ENCODE measurements around the gene FBXL16. TPM values are rescaled to one million over a fixed set of nuclear protein-coding genes. Genes with fewer than 3 reads are reported as not detected.
A peak's percentile ranks its signal among the peaks of the same experiment; 100 is the strongest.

The FBXL16 gene
- total RNA-seq, 1 experiment from 2014 or later: 1.3 TPM

DNA sequence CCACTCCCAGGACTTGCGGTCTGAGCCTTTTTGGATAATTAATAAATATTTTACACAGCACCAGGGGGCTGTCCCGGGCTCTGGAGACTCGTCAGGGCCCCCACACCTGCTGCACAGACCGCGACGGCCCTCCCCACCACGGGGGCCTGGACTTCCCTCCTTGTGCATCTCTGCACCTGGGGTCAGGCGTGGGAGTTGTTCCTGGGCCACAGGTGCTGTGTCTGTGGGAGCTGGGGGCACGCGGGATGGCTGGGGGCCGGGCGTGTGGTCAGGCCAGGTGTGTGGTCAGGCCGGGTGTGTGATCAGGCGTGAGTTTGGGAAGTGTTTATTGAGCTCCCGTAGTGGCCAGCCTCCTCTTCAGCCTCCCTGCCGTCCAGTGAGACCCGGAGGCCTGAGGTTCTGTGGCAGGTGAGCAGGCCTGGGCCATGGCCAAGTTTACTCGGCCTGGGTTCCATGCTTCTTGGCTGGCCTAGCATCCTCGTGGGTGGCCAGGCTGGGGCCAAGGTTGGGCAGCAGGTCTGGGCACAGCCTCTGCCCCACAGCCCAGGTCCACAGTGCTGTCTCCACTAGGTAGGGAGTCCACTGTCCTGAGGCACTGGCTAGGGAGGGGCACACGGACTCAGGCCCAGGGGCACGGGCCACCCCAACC, 27.3 kb downstream of the FBXL16 start:
- TF ChIP-seq, protein P1, sequence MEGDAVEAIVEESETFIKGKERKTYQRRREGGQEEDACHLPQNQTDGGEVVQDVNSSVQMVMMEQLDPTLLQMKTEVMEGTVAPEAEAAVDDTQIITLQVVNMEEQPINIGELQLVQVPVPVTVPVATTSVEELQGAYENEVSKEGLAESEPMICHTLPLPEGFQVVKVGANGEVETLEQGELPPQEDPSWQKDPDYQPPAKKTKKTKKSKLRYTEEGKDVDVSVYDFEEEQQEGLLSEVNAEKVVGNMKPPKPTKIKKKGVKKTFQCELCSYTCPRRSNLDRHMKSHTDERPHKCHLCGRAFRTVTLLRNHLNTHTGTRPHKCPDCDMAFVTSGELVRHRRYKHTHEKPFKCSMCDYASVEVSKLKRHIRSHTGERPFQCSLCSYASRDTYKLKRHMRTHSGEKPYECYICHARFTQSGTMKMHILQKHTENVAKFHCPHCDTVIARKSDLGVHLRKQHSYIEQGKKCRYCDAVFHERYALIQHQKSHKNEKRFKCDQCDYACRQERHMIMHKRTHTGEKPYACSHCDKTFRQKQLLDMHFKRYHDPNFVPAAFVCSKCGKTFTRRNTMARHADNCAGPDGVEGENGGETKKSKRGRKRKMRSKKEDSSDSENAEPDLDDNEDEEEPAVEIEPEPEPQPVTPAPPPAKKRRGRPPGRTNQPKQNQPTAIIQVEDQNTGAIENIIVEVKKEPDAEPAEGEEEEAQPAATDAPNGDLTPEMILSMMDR (IDR thresholded peaks at IDR 0.05; ENCODE audit: unreplicated experiment): no peak
- intact Hi-C loops (cut with micrococcal nuclease; ENCODE audit: unreplicated experiment): no loop called here
- CTCF ChIA-PET: no interaction called here

DNA sequence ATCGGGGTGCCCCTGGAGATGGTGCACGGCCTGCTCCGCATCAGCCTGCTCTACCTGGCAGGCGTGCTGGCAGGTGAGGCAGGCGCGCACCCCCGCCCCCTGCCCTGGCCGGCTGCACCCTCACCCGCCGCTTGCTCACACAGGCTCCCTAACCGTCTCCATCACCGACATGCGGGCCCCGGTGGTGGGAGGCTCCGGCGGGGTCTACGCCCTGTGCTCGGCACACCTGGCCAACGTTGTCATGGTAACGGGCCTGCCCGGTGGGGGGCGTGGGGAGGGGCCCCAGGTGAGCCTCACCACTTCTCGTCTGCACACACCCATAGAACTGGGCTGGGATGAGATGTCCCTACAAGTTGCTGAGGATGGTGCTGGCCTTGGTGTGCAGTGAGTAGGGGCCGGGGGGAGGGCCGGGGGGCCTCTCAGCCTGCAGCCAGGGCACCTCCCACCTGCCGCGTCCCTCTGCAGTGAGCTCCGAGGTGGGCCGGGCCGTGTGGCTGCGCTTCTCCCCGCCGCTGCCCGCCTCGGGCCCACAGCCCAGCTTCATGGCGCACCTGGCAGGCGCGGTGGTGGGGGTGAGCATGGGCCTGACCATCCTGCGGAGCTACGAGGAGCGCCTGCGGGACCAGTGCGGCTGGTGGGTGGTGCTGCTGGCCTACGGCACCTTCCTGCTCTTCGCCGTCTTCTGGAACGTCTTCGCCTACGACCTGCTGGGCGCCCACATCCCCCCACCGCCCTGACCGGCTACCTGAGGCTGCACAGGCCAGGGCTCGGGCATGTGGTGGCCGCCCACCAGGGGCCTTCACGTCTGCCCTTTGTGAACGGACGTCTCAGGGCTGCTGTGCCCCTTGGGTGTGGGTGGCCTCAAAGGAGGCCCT, 28.0 kb downstream of the FBXL16 start:
- H3K27me3 Mint-ChIP-seq (ENCODE audit: unreplicated experiment): no peaks in the 10 kb centered on the region
- H3K27ac Mint-ChIP-seq (ENCODE audit: unreplicated experiment): peak overlapping the region; percentile 12
- H3K4me1 Mint-ChIP-seq (ENCODE audit: low read depth, unreplicated experiment): peaks cover 19% of the 10 kb centered on the region
- H3K4me3 Mint-ChIP-seq (ENCODE audit: low read depth, unreplicated experiment): peak overlapping the region; percentile 46
- H3K9me3 Mint-ChIP-seq (ENCODE audit: low read depth, unreplicated experiment): no peaks in the 10 kb centered on the region
- no peak for DNase-seq
- TF ChIP-seq, protein P1 (IDR thresholded peaks at IDR 0.05; ENCODE audit: unreplicated experiment): no peak
- intact Hi-C loops (cut with micrococcal nuclease; ENCODE audit: unreplicated experiment): no loop called here
- CTCF ChIA-PET: no interaction called here
- no TSS peak for BruUV-seq (replicated peaks)
- H3K36me3 Mint-ChIP-seq (ENCODE audit: insufficient read depth, unreplicated experiment): peaks cover 75% of the 10 kb centered on the region

More for the DNA sequence above, 27.3 kb downstream of the FBXL16 start:
- BruUV-seq (replicated peaks): no TSS peak
- Mint-ChIP-seq H3K27ac (ENCODE audit: unreplicated experiment) (no peak overlapping the region), H3K36me3 (ENCODE audit: insufficient read depth, unreplicated experiment) (peaks cover 76% of the 10 kb centered on the region), H3K4me3 (ENCODE audit: low read depth, unreplicated experiment) (no peak overlapping the region), H3K9me3 (ENCODE audit: low read depth, unreplicated experiment) (no peaks in the 10 kb centered on the region), H3K27me3 (ENCODE audit: unreplicated experiment) (no peaks in the 10 kb centered on the region), H3K4me1 (ENCODE audit: low read depth, unreplicated experiment) (peaks cover 22% of the 10 kb centered on the region)
- DNase-seq: no peak

DNA sequence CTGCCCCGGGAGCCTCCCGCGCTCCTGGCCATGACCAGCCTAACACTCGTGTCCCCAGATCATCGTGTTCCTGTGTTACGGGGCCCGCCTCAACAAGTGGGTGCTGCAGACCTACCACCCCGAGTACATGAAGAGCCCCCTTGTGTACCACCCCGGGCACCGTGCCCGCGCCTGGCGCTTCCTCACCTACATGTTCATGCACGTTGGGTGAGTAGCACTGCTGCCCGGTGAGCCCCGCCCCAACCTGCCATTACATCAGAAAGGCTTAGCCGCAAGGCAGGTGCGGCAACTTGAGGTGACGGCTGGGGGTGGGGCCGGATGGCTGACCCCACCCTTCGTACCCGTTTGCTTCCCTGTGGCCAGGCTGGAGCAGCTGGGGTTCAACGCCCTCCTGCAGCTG, 28.7 kb downstream of the FBXL16 start:
- H3K4me3 Mint-ChIP-seq (ENCODE audit: low read depth, unreplicated experiment): peak overlapping the region; percentile 46
- peak overlapping the region; percentile 12 for H3K27ac Mint-ChIP-seq (ENCODE audit: unreplicated experiment)
- peak; percentile 80 for DNase-seq
- intact Hi-C loops (cut with micrococcal nuclease; ENCODE audit: unreplicated experiment): no loop called here
- no peaks in the 10 kb centered on the region for H3K9me3 Mint-ChIP-seq (ENCODE audit: low read depth, unreplicated experiment)
- TF ChIP-seq, protein P1 (IDR thresholded peaks at IDR 0.05; ENCODE audit: unreplicated experiment): no peak
- peaks cover 68% of the 10 kb centered on the region for H3K36me3 Mint-ChIP-seq (ENCODE audit: insufficient read depth, unreplicated experiment)
- peaks cover 12% of the 10 kb centered on the region for H3K4me1 Mint-ChIP-seq (ENCODE audit: low read depth, unreplicated experiment)
- no TSS peak for BruUV-seq (replicated peaks)
- CTCF ChIA-PET: no interaction called here
- no peaks in the 10 kb centered on the region for H3K27me3 Mint-ChIP-seq (ENCODE audit: unreplicated experiment)

DNA sequence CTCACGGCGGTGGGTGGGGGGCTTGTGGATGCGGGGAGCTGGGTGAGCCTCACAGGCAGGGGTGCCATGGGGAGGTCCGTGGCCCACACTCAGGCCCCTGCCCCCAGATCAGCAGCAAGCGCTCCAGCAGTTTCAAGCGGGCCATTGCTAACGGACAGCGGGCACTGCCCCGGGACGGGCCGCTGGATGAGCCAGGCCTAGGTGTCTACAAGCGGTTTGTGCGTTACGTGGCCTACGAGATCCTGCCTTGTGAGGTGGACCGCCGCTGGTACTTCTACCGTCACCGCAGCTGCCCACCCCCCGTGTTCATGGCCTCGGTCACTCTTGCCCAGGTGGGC, 29.1 kb downstream of the FBXL16 start:
- TF ChIP-seq, protein P1 (IDR thresholded peaks at IDR 0.05; ENCODE audit: unreplicated experiment): no peak
- no TSS peak for BruUV-seq (replicated peaks)
- H3K27ac Mint-ChIP-seq (ENCODE audit: unreplicated experiment): no peak overlapping the region
- DNase-seq: no peak
- CTCF ChIA-PET: no interaction called here
- H3K9me3 Mint-ChIP-seq (ENCODE audit: low read depth, unreplicated experiment): no peaks in the 10 kb centered on the region
- peak overlapping the region; percentile 46 for H3K4me3 Mint-ChIP-seq (ENCODE audit: low read depth, unreplicated experiment)
- H3K27me3 Mint-ChIP-seq (ENCODE audit: unreplicated experiment): no peaks in the 10 kb centered on the region
- peaks cover 9% of the 10 kb centered on the region for H3K4me1 Mint-ChIP-seq (ENCODE audit: low read depth, unreplicated experiment)
- intact Hi-C loops (cut with micrococcal nuclease; ENCODE audit: unreplicated experiment): no loop called here
- peaks cover 65% of the 10 kb centered on the region for H3K36me3 Mint-ChIP-seq (ENCODE audit: insufficient read depth, unreplicated experiment)

Data from Calu3 (cell line).